GM21717 (cell line): ENCODE data around the gene CEACAM8.
"Not testable (repeated sequence)": the region's sequence is repeated elsewhere in the genome, so short reads cannot be mapped to it uniquely, and the experiment has no call there.

Experiments
- ATAC-seq: cut with Tn5 transposase; IDR thresholded peaks from one replicate; pipeline ENCODE4 v1.9.1; 2021; ENCODE audit warnings: mild to moderate bottlenecking, moderate library complexity; ENCODE audit not compliant: unreplicated experiment

Gene CEACAM8

GRCh38 chr19:42594617-42595489, at the start of gene CEACAM8:
CEACAM8 (minus strand) TSS chr19:42594924; CDS start chr19:42594828, 96 bp downstream.
- ATAC-seq: no peak

- not testable (repeated sequence) for ATAC-seq
Measured at GRCh38 chr19:42639324-42640092, 44.8 kb upstream of the CEACAM8 start.

- ATAC-seq: no peak
Measured at GRCh38 chr19:42635233-42635539, 40.5 kb upstream of the CEACAM8 start.

GRCh38 chr19:42634409-42635232, 39.9 kb upstream of the CEACAM8 start:
- no peak for ATAC-seq

GRCh38 chr19:42629191-42629590, 34.5 kb upstream of the CEACAM8 start:
- no peak for ATAC-seq

- no peak for ATAC-seq
Measured at GRCh38 chr19:42628411-42629140, 33.9 kb upstream of the CEACAM8 start.

GRCh38 chr19:42627916-42628315, 33.2 kb upstream of the CEACAM8 start:
- no peak for ATAC-seq

- no peak for ATAC-seq
Measured at GRCh38 chr19:42626181-42626580, 31.5 kb upstream of the CEACAM8 start.

GRCh38 chr19:42619271-42619670, 24.5 kb upstream of the CEACAM8 start:
- no peak for ATAC-seq

- no peak for ATAC-seq
Measured at GRCh38 chr19:42613666-42614065, 18.9 kb upstream of the CEACAM8 start.

GRCh38 chr19:42610401-42610915, 15.7 kb upstream of the CEACAM8 start:
- not testable (repeated sequence) for ATAC-seq

- ATAC-seq: no peak
Measured at GRCh38 chr19:42606660-42607351, 12.1 kb upstream of the CEACAM8 start.

- ATAC-seq: no peak
Measured at GRCh38 chr19:42601811-42602443, 7.2 kb upstream of the CEACAM8 start.

- no peak for ATAC-seq
Measured at GRCh38 chr19:42596391-42597072, 1.8 kb upstream of the CEACAM8 start.

GRCh38 chr19:42595550-42596172, 937 bp upstream of the CEACAM8 start:
- ATAC-seq: no peak

- ATAC-seq: no peak
Measured at GRCh38 chr19:42589792-42590191, 4.9 kb downstream of the CEACAM8 start.

GRCh38 chr19:42584466-42584865, 10.3 kb downstream of the CEACAM8 start:
- no peak for ATAC-seq

- ATAC-seq: no peak
Measured at GRCh38 chr19:42577016-42577415, 17.7 kb downstream of the CEACAM8 start.
